ENCODE data around the gene CIPC. TPM values are rescaled to one million over a fixed set of nuclear protein-coding genes. Genes with fewer than 3 reads are reported as not detected.

Gene CIPC
- polyA plus RNA-seq, 6 donors from 2014 or later: 7.8 to 16.3 (median 12.7) TPM

GRCh38 chr14:77128414-77128891, 30.4 kb downstream of the CIPC start:
- H3K9me3 Mint-ChIP-seq: peaks cover 0 to 8% (median 0%) of the 10 kb centered on the region in 7 donors
- no peak overlapping the region for H3K27ac Mint-ChIP-seq
- H3K36me3 Mint-ChIP-seq: peaks cover 0 to 14% of the 10 kb centered on the region in 2 donors
- H3K4me1 Mint-ChIP-seq: peaks cover 18 to 23% (median 23%) of the 10 kb centered on the region in 3 donors
- ATAC-seq (ENCODE audit: low read depth in 2 of 2): no peak
- no peak for DNase-seq
- H3K27me3 Mint-ChIP-seq: peaks cover 32 to 63% (median 56%) of the 10 kb centered on the region in 3 donors
- H3K4me3 Mint-ChIP-seq: peak overlapping the region in 1 of 8 donors; percentile 42

- Mint-ChIP-seq H3K27me3 (peaks cover 50 to 82% (median 76%) of the 10 kb centered on the region in 3 donors), H3K4me3 (peak overlapping the region in 1 of 8 donors; percentile 68)
These were observed 32.3 kb downstream of the CIPC start for GRCh38 chr14:77130386-77130785.

GRCh38 chr14:77131206-77131605, 33.1 kb downstream of the CIPC start:
- Mint-ChIP-seq H3K9me3 (peaks cover 0 to 8% (median 0%) of the 10 kb centered on the region in 7 donors), H3K4me1 (peaks cover 7 to 11% (median 10%) of the 10 kb centered on the region in 3 donors), H3K36me3 (peaks cover 0 to 21% of the 10 kb centered on the region in 2 donors), H3K27ac (no peak overlapping the region), H3K4me3 (no peak overlapping the region), H3K27me3 (peaks cover 55 to 89% (median 80%) of the 10 kb centered on the region in 3 donors)
- ATAC-seq (ENCODE audit: low read depth in 2 of 2) (no peak), DNase-seq (no peak)

More at GRCh38 chr14:77130386-77130785, 32.3 kb downstream of the CIPC start:
- no peak for DNase-seq
- Mint-ChIP-seq H3K4me1 (peaks cover 10 to 14% (median 13%) of the 10 kb centered on the region in 3 donors), H3K9me3 (peaks cover 0 to 8% (median 0%) of the 10 kb centered on the region in 7 donors), H3K36me3 (peaks cover 0 to 21% of the 10 kb centered on the region in 2 donors), H3K27ac (no peak overlapping the region)
- ATAC-seq (ENCODE audit: low read depth in 2 of 2): no peak

GRCh38 chr14:77131871-77132486, 33.9 kb downstream of the CIPC start:
- H3K4me3 Mint-ChIP-seq: no peak overlapping the region
- peaks cover 0 to 21% of the 10 kb centered on the region in 2 donors for H3K36me3 Mint-ChIP-seq
- peaks cover 7 to 11% (median 10%) of the 10 kb centered on the region in 3 donors for H3K4me1 Mint-ChIP-seq
- no peak for DNase-seq
- H3K27me3 Mint-ChIP-seq: peaks cover 63 to 96% (median 85%) of the 10 kb centered on the region in 3 donors
- H3K27ac Mint-ChIP-seq: no peak overlapping the region
- H3K9me3 Mint-ChIP-seq: peaks cover 0 to 8% (median 0%) of the 10 kb centered on the region in 7 donors
- no peak for ATAC-seq (ENCODE audit: low read depth in 2 of 2)

GRCh38 chr14:77133720-77134338, 35.8 kb downstream of the CIPC start:
- DNase-seq: peak; percentile 75
- peaks cover 65 to 98% (median 89%) of the 10 kb centered on the region in 3 donors for H3K27me3 Mint-ChIP-seq
- ATAC-seq (ENCODE audit: low read depth in 2 of 2): peak; percentile 94 to 96

GRCh38 chr14:77139022-77139421, 41.0 kb downstream of the CIPC start:
- H3K4me1 Mint-ChIP-seq: peaks cover 32 to 38% (median 32%) of the 10 kb centered on the region in 3 donors
- peaks cover 0 to 1% of the 10 kb centered on the region in 2 donors for H3K36me3 Mint-ChIP-seq
- no peaks in the 10 kb centered on the region for H3K9me3 Mint-ChIP-seq
- H3K27me3 Mint-ChIP-seq: peaks cover 73 to 89% (median 87%) of the 10 kb centered on the region in 3 donors
- ATAC-seq (ENCODE audit: low read depth in 2 of 2) (no peak), DNase-seq (no peak)
- no peak overlapping the region for H3K27ac Mint-ChIP-seq
- H3K4me3 Mint-ChIP-seq: peak overlapping the region in 6 of 8 donors; percentile 73 to 86 (median 81)

More at GRCh38 chr14:77133720-77134338, 35.8 kb downstream of the CIPC start:
- Mint-ChIP-seq H3K4me1 (peaks cover 7 to 14% (median 14%) of the 10 kb centered on the region in 3 donors), H3K9me3 (peaks cover 0 to 8% (median 0%) of the 10 kb centered on the region in 7 donors), H3K27ac (peak overlapping the region in 2 of 6 donors; percentile 4 to 75), H3K4me3 (no peak overlapping the region), H3K36me3 (peaks cover 0 to 21% of the 10 kb centered on the region in 2 donors)

GRCh38 chr14:77139540-77140358, 41.7 kb downstream of the CIPC start:
- Mint-ChIP-seq H3K4me3 (peak overlapping the region; percentile 73 to 93 (median 84)), H3K4me1 (peaks cover 29 to 37% (median 31%) of the 10 kb centered on the region in 3 donors), H3K27ac (peak overlapping the region in 1 of 6 donors; percentile 78), H3K27me3 (peaks cover 73 to 89% (median 87%) of the 10 kb centered on the region in 3 donors), H3K9me3 (no peaks in the 10 kb centered on the region), H3K36me3 (no peaks in the 10 kb centered on the region)
- ATAC-seq (ENCODE audit: low read depth in 2 of 2): peak; percentile 78 to 84
- peak; percentile 48 for DNase-seq

DNA sequence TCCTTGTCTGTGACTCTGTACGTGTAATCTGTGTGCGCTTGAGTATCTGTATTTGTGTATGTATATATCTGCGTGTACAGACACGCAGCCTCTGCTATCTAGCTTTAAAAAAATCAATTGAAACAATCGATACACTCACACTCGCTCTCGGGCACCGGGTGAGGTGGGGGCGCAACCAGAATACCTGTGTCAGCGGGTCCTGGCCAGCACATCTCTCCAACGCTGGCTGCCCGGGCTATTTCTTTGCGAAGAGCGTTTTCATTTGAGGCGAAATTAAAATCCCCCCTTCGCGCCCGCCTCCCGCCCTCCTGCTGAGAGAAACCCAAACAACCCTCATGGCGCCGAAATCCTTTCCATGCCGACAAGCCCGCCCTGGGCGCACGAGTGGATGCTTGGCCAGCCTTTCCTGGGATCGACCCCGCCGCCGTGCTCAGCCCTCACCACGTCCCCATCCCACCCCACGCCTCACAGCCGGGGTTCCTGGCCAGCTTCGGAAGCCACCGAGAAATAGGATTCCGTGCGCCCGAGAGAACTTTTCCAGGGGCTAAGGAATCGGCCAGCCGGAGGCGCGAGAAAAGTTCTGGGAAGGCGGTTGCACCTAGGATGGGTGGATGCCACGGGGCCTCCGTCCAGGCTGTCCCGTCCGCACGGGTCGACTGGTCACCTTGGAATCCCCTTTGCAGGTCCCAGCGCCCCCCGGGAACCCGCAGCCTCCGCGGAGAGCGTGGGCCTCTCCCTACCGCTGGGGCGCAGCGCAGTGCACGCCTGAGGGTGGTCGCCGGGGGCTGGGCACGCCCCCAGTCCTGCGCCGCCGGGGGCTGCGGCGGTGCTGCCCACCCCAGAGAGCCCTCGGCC, 42.5 kb downstream of the CIPC start:
- no peaks in the 10 kb centered on the region for H3K9me3 Mint-ChIP-seq
- no peak for ATAC-seq (ENCODE audit: low read depth in 2 of 2)
- H3K27ac Mint-ChIP-seq: peak overlapping the region in 2 of 6 donors; percentile 75 to 78
- no peak for DNase-seq
- H3K36me3 Mint-ChIP-seq: no peaks in the 10 kb centered on the region
- peaks cover 73 to 89% (median 88%) of the 10 kb centered on the region in 3 donors for H3K27me3 Mint-ChIP-seq
- peaks cover 29 to 37% (median 31%) of the 10 kb centered on the region in 3 donors for H3K4me1 Mint-ChIP-seq
- peak overlapping the region; percentile 73 to 93 (median 84) for H3K4me3 Mint-ChIP-seq

DNA sequence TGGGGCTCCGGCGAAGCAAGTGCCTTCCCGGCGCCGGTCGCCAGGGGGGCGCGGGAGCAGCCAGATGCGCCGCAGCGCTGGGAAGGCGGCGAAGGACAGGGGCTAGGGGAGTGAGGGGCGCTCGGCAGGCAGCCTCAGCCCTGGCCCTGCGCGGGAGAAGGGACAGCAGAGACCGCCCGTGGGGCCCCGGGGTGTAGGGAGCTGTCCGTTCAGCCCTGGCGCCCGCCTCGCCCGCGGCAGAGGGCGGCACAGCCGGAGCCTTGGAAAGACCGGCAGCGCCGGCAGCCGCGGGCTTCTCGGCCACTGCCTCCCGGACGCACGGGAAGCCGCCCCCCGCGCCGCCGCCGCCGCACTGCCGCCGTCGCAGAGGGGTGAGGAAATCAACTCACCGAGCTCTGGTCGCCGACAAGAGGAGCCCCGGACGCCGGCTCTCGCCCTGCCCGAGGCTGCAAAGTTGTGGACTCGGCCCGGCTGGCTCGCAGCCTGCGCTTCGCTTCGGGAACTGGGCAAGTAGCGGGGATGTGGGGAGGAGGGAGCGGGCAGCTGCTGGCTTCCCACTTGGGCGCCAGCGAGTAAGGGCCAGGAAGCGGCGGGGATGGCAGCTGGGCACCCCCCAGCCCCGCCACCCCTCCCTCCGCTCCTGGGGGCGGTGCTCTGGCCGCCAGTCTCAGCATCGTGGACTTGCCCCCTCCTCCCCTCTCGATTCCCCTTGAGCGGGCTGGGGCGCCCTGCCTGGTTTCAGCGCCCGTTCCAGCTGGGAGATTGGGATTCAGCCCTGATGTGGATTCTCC, 43.4 kb downstream of the CIPC start, which contains the start of gene ZDHHC22:
TSS of gene ZDHHC22 (minus strand) at position 578 of the 791 bp plus-strand sequence. CDS start 2,053 bp downstream, outside the sequence.
- Mint-ChIP-seq H3K36me3 (no peaks in the 10 kb centered on the region), H3K9me3 (no peaks in the 10 kb centered on the region), H3K4me3 (peak within 1 kb of the TSS; percentile 73 to 93 (median 84)), H3K27ac (peak within 1 kb of the TSS in 1 of 6 donors; percentile 67), H3K27me3 (peaks cover 68 to 90% (median 88%) of the 10 kb centered on the region in 3 donors), H3K4me1 (peaks cover 29 to 37% (median 31%) of the 10 kb centered on the region in 3 donors)
- ATAC-seq (ENCODE audit: low read depth in 2 of 2) (peak; percentile 46 to 54), DNase-seq (no peak)

DNA sequence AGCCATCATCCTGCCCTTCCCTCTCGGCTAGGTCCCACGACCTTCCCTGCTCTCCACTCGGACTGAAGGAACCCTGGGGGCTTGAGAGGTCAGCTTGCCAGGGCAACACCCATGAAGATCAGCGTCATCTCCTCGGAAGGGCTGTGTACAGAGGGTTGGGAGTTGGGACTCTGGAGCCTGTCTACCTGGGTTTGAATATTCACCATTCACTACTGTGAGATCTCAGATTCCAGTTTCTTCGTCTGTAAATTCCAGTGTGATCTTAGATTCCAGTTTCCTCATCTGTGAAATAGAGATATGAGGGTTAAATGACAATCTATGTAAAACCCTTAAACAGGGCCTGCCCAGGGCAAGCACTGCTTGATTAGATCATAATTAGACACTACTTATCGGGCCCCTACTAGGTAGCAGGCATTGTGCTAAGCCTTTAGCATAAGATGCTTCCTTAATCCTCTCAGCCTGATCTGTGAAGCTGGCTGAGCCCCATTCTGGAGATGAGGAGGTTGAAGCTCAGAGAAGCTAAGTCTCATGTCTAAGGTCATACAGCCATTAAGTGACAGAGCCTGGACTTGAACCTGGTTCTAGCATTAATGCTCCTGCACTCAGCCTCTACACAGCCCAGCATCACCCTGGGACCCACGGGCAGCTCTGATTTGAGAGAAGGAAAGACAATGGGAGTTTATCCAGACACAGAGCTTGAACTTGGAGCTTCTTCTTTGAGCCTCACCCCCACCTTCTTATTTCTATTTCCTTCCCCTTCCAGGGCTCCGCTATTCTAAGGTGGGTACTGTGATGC, 44.1 kb downstream of the CIPC start:
- H3K9me3 Mint-ChIP-seq: no peaks in the 10 kb centered on the region
- peak overlapping the region in 1 of 6 donors; percentile 67 for H3K27ac Mint-ChIP-seq
- peaks cover 68 to 90% (median 86%) of the 10 kb centered on the region in 3 donors for H3K27me3 Mint-ChIP-seq
- ATAC-seq (ENCODE audit: low read depth in 2 of 2) (no peak), DNase-seq (no peak)
- H3K4me1 Mint-ChIP-seq: peaks cover 29 to 37% (median 31%) of the 10 kb centered on the region in 3 donors
- peak overlapping the region; percentile 58 to 88 (median 82) for H3K4me3 Mint-ChIP-seq
- no peaks in the 10 kb centered on the region for H3K36me3 Mint-ChIP-seq

GRCh38 chr14:77143071-77143470, 45.0 kb downstream of the CIPC start:
- DNase-seq: no peak
- Mint-ChIP-seq H3K27ac (peak overlapping the region in 2 of 6 donors; percentile 8), H3K27me3 (peaks cover 64 to 82% (median 81%) of the 10 kb centered on the region in 3 donors), H3K9me3 (peaks cover 0 to 4% (median 0%) of the 10 kb centered on the region in 7 donors), H3K4me3 (peak overlapping the region in 1 of 8 donors; percentile 12), H3K36me3 (no peaks in the 10 kb centered on the region), H3K4me1 (peaks cover 29 to 37% (median 31%) of the 10 kb centered on the region in 3 donors)
- no peak for ATAC-seq (ENCODE audit: low read depth in 2 of 2)

All from naive B cell (primary cell).